H7 (cell line): ENCODE results near the gene CRYM. TPM values are rescaled to one million over a fixed set of nuclear protein-coding genes. Genes with fewer than 3 reads are reported as not detected.

ENCODE experiments used
- DNase-seq: peaks from one replicate; pipeline ENCODE4 v3.0.0; 2012
- H3K27me3 ChIP-seq: 2 replicates; pipeline ENCODE4 v1.6.0; 2011; ENCODE audit warnings: mild to moderate bottlenecking, low read length; ENCODE audit not compliant: control insufficient read depth, insufficient read depth
- H3K36me3 ChIP-seq: replicated peaks from 2 replicates; pipeline ENCODE4 v1.5.1; 2011; ENCODE audit warnings: low read length; ENCODE audit not compliant: control insufficient read depth, insufficient read depth
- H3K4me3 ChIP-seq: 2 replicates; pipeline ENCODE4 v1.5.1; 2011; ENCODE audit warnings: low read depth, mild to moderate bottlenecking, control low read depth, low read length, moderate library complexity; ENCODE audit not compliant: insufficient read depth
- total RNA-seq: library from RNA; depleted of rRNA; stranded (reverse); fragments of >200 nt; shearing (Covaris generic); gene quantifications from 2 replicates; pipeline ENCODE4 v1.2.3, GENCODE V29; 2014; rRNA removed

CRYM gene
- total RNA-seq, 1 experiment from 2014 or later, result 7.6 TPM

DNA sequence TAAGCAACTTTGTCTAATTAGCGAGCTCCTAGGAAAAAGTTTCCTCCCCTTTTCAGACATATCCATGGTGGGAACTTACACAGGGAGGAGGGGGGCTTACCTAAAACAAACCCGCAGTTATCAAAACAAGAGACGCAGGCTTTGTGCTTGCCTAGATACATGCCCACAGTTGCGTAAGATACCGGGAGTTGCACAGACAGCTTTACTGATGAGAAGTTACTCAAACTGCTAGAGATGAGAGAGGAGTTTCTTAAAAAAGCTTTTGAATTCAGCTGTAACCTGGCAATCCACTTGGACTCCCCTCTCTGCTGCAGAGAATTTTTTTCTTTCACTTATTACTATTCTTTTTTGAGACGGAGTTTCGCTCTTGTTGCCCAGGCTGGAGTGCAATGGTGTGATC, 59.9 kb downstream of the CRYM start:
- no peak for DNase-seq
- H3K4me3 ChIP-seq, result no peak overlapping the region
- H3K36me3 ChIP-seq, result no peaks in the 10 kb centered on the region
- H3K27me3 ChIP-seq, result no peaks in the 10 kb centered on the region

- Histone ChIP-seq H3K4me3 (no peak overlapping the region), H3K36me3 (no peaks in the 10 kb centered on the region), H3K27me3 (no peaks in the 10 kb centered on the region)
- no peak for DNase-seq
Measured at GRCh38 chr16:21217121-21217520, 61.0 kb downstream of the CRYM start.

DNA sequence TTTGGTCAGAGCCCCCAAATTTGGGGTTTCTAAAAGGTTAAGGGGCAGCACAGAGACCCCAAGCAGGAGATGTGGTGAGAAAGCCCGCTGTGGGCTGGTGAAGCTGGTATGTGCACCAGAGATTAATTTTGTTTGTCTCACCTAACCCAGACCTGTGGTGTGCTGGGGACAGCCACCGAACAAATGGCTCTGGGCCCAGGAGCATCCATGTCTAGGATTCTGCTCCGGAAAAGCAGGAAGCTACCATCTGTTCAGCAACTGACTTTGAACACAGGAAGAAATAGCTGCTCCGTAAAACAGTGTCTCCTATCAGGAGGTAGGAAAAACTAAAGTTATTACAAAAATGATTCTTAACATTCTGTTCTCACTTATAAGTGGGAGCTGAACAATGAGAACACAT, 64.0 kb downstream of the CRYM start:
- Histone ChIP-seq H3K4me3 (no peak overlapping the region), H3K27me3 (no peaks in the 10 kb centered on the region), H3K36me3 (no peaks in the 10 kb centered on the region)
- DNase-seq, result no peak

- no peak for DNase-seq
Measured at GRCh38 chr16:21211486-21211885, 66.6 kb downstream of the CRYM start, which contains the start of gene ZP2. Gene ZP2, minus strand, starts transcription at chr16:21211574. Its CDS starts 27 bp downstream, at chr16:21211547.

More at GRCh38 chr16:21211486-21211885, 66.6 kb downstream of the CRYM start, which contains the start of gene ZP2:
- Histone ChIP-seq H3K27me3 (no peaks in the 10 kb centered on the region), H3K36me3 (no peaks in the 10 kb centered on the region), H3K4me3 (no peak within 1 kb of the TSS)

Other genes starting within 250 kb of the CRYM start
- gene DNAH3, start 127.4 kb downstream of the CRYM start, total RNA-seq, result 0.90 and 1.0 TPM in 2 replicates
- 25.5 and 27.3 TPM in 2 replicates for gene LDAF1, start 119.6 kb downstream of the CRYM start, total RNA-seq
- gene ZP2, start 66.7 kb downstream of the CRYM start, total RNA-seq, result not detected in 2 replicates
- gene ANKS4B, start 44.6 kb downstream of the CRYM start, total RNA-seq, result not detected in 2 replicates